SK-N-SH treated with all-trans-retinoic acid at 6 μM for 48 hours (cell line): ENCODE data around the gene TGIF1.

Experiments
- ATAC-seq: fragments of 200-7000 bp; cut with Tn5 transposase; 3 replicates; pipeline ENCODE4 v1.9.1; 2020; ENCODE audit warnings: mild to moderate bottlenecking, moderate library complexity
- ARNTL ChIP-seq: fragments of 450-650 bp; formaldehyde crosslinking; IDR thresholded peaks from 2 replicates; pipeline ENCODE4 v1.5.0; 2020; ENCODE audit warnings: low read depth, mild to moderate bottlenecking, moderate library complexity, borderline replicate concordance
- BACH2 ChIP-seq: fragments of 250-450 bp; sonication (Bioruptor Pico); IDR thresholded peaks from 2 replicates; pipeline ENCODE4 v1.9.0; 2021; ENCODE audit warnings: mild to moderate bottlenecking, borderline replicate concordance
- CREB5 ChIP-seq: fragments of 250-450 bp; sonication (Bioruptor Pico); IDR thresholded peaks from 2 replicates; pipeline ENCODE4 v1.5.1; 2020; ENCODE audit warnings: low read depth, mild to moderate bottlenecking, moderate library complexity
- CSDC2 ChIP-seq: fragments of 250-450 bp; sonication (Bioruptor Pico); IDR thresholded peaks from 2 replicates; pipeline ENCODE4 v1.5.0; 2020; ENCODE audit warnings: mild to moderate bottlenecking, moderate library complexity
- CSRNP3 ChIP-seq: fragments of 250-450 bp; sonication (Bioruptor Pico); IDR thresholded peaks from 2 replicates; pipeline ENCODE4 v1.5.1; 2021; ENCODE audit warnings: mild to moderate bottlenecking, moderate library complexity
- ESRRG ChIP-seq: fragments of 250-450 bp; sonication (Bioruptor Pico); IDR thresholded peaks from 2 replicates; pipeline ENCODE4 v1.6.1; 2021; ENCODE audit warnings: mild to moderate bottlenecking
- GLIS3 ChIP-seq: fragments of 250-450 bp; sonication (Bioruptor Pico); IDR thresholded peaks from 2 replicates; pipeline ENCODE4 v1.5.0; 2020; ENCODE audit warnings: mild to moderate bottlenecking, moderate library complexity
- OSR1 ChIP-seq: fragments of 250-450 bp; sonication (Bioruptor Pico); IDR thresholded peaks from 2 replicates; pipeline ENCODE4 v1.8.0; 2022; ENCODE audit warnings: moderate library complexity, mild to moderate bottlenecking, inconsistent platforms
- PATZ1 ChIP-seq: fragments of 250-450 bp; sonication (Bioruptor Pico); IDR thresholded peaks from 2 replicates; pipeline ENCODE4 v1.8.0; 2020; ENCODE audit warnings: mild to moderate bottlenecking, moderate library complexity, borderline replicate concordance
- PPARA ChIP-seq: fragments of 250-450 bp; sonication (Bioruptor Pico); IDR thresholded peaks from 2 replicates; pipeline ENCODE4 v1.5.0; 2020; ENCODE audit warnings: mild to moderate bottlenecking, borderline replicate concordance
- SNAI2 ChIP-seq: fragments of 250-450 bp; sonication (Bioruptor Pico); IDR thresholded peaks from 2 replicates; pipeline ENCODE4 v1.5.0; 2020; ENCODE audit warnings: mild to moderate bottlenecking, moderate library complexity
- TCF4 ChIP-seq: fragments of 250-450 bp; sonication (Bioruptor Pico); IDR thresholded peaks from 2 replicates; pipeline ENCODE4 v1.8.0; 2021; ENCODE audit warnings: mild to moderate bottlenecking, moderate library complexity, borderline replicate concordance
- TOX ChIP-seq: fragments of 250-450 bp; sonication (Bioruptor Pico); IDR thresholded peaks from 2 replicates; pipeline ENCODE4 v1.8.0; 2021; ENCODE audit warnings: mild to moderate bottlenecking, moderate library complexity, borderline replicate concordance
- TSHZ2 ChIP-seq: fragments of 250-450 bp; sonication (Bioruptor Pico); IDR thresholded peaks from 2 replicates; pipeline ENCODE4 v1.5.0; 2020; ENCODE audit warnings: mild to moderate bottlenecking, moderate library complexity
- ZC3H10 ChIP-seq: fragments of 250-450 bp; sonication (Bioruptor Pico); IDR thresholded peaks from 2 replicates; pipeline ENCODE4 v1.5.1; 2021; ENCODE audit warnings: mild to moderate bottlenecking, moderate library complexity
- ZFP3 ChIP-seq: fragments of 250-450 bp; sonication (Bioruptor Pico); IDR thresholded peaks from 2 replicates; pipeline ENCODE4 v1.5.0; 2020; ENCODE audit warnings: mild to moderate bottlenecking, moderate library complexity
- ZFP30 ChIP-seq: fragments of 450-650 bp; formaldehyde crosslinking; IDR thresholded peaks from 2 replicates; pipeline ENCODE4 v1.5.0; 2022; ENCODE audit warnings: mild to moderate bottlenecking, moderate library complexity
- ZNF565 ChIP-seq: fragments of 450-650 bp; formaldehyde crosslinking; conservative IDR thresholded peaks from 2 replicates; pipeline ENCODE4 v1.5.0; 2020; ENCODE audit warnings: low read depth, mild to moderate bottlenecking, moderate library complexity
- ZNF70 ChIP-seq: fragments of 450-650 bp; formaldehyde crosslinking; IDR thresholded peaks from 2 replicates; pipeline ENCODE4 v1.5.0; 2020; ENCODE audit warnings: mild to moderate bottlenecking, moderate library complexity
- ZNF8 ChIP-seq: fragments of 450-650 bp; formaldehyde crosslinking; IDR thresholded peaks from 2 replicates; pipeline ENCODE4 v1.5.0; 2020; ENCODE audit warnings: mild to moderate bottlenecking, moderate library complexity

The TGIF1 gene

GRCh38 chr18:3455090-3455635, 5.2 kb downstream of the TGIF1 start:
- ATAC-seq, result no peak
- no peak for TF ChIP-seq ZC3H10
- no peak for TF ChIP-seq ZNF565 (CRISPR knock-in tag)
- no peak for TF ChIP-seq BACH2 (CRISPR knock-in tag)
- no peak for TF ChIP-seq ZNF70 (CRISPR knock-in tag)

GRCh38 chr18:3455907-3456685, 6.1 kb downstream of the TGIF1 start:
- ATAC-seq, result no peak
- TF ChIP-seq ZFP30 (CRISPR knock-in tag) (no peak), BACH2 (CRISPR knock-in tag) (no peak), CSDC2 (CRISPR knock-in tag) (no peak), PPARA (no peak), TCF4 (no peak), ZFP3 (CRISPR knock-in tag) (no peak), ZNF565 (CRISPR knock-in tag) (no peak), CREB5 (CRISPR knock-in tag) (no peak), OSR1 (CRISPR knock-in tag) (no peak)

GRCh38 chr18:3456686-3457069, 6.7 kb downstream of the TGIF1 start:
- no peak for TF ChIP-seq SNAI2
- no peak for TF ChIP-seq PPARA
- no peak for TF ChIP-seq ZNF8 (CRISPR knock-in tag)
- TF ChIP-seq ZC3H10, result no peak
- no peak for TF ChIP-seq ZFP30 (CRISPR knock-in tag)
- no peak for TF ChIP-seq ZFP3 (CRISPR knock-in tag)
- TF ChIP-seq CREB5 (CRISPR knock-in tag), result no peak
- TF ChIP-seq TCF4, result no peak
- no peak for TF ChIP-seq CSRNP3 (CRISPR knock-in tag)
- no peak for TF ChIP-seq PATZ1 (CRISPR knock-in tag)
- TF ChIP-seq ZNF70 (CRISPR knock-in tag), result no peak
- TF ChIP-seq OSR1 (CRISPR knock-in tag), result no peak
- TF ChIP-seq TOX, result no peak
- TF ChIP-seq BACH2 (CRISPR knock-in tag), result no peak
- TF ChIP-seq ARNTL (CRISPR knock-in tag), result no peak
- ATAC-seq, result no peak

- ATAC-seq, result no peak
- TF ChIP-seq TOX, result no peak
- TF ChIP-seq BACH2 (CRISPR knock-in tag), result no peak
- no peak for TF ChIP-seq PPARA
- no peak for TF ChIP-seq PATZ1 (CRISPR knock-in tag)
- no peak for TF ChIP-seq GLIS3 (CRISPR knock-in tag)
- no peak for TF ChIP-seq OSR1 (CRISPR knock-in tag)
- no peak for TF ChIP-seq ARNTL (CRISPR knock-in tag)
- TF ChIP-seq TSHZ2 (CRISPR knock-in tag), result no peak
- no peak for TF ChIP-seq ESRRG (CRISPR knock-in tag)
- no peak for TF ChIP-seq ZFP3 (CRISPR knock-in tag)
- TF ChIP-seq CSRNP3 (CRISPR knock-in tag), result no peak
- no peak for TF ChIP-seq ZNF565 (CRISPR knock-in tag)
- no peak for TF ChIP-seq CSDC2 (CRISPR knock-in tag)
These were observed 7.3 kb downstream of the TGIF1 start for GRCh38 chr18:3457261-3457724.
